G401 (cell line): ENCODE measurements around the gene FREM1. TPM values are rescaled to one million over a fixed set of nuclear protein-coding genes. Genes with fewer than 3 reads are reported as not detected.

ENCODE experiments used
- DNase-seq: peaks from one replicate; pipeline ENCODE4 v3.0.0-alpha.2; 2015; ENCODE audit warnings: low spot score
- in situ Hi-C: cut with HindIII; loops from 2 replicates; pipeline ENCODE4 v1.10.0; 2016; ENCODE audit warnings: low sequenced_read_pairs, mixed read lengths
- total RNA-seq: library from RNA; depleted of rRNA; stranded (reverse); fragments of >200 nt; shearing (Covaris generic); gene quantifications from 2 replicates; pipeline ENCODE4 v1.2.3, GENCODE V29; 2014

Gene FREM1
- total RNA-seq, 1 experiment from 2014 or later = 0.07 TPM

GRCh38 chr9:14883310-14883944, 26.8 kb downstream of the FREM1 start:
- DNase-seq = no peak
- in situ Hi-C loops = no loop called here

GRCh38 chr9:14882090-14882489, 28.1 kb downstream of the FREM1 start:
- no peak for DNase-seq
- in situ Hi-C loops = no loop called here

GRCh38 chr9:14881006-14881405, 29.2 kb downstream of the FREM1 start:
- DNase-seq = peak; percentile 40
- in situ Hi-C loops = no loop called here

GRCh38 chr9:14870090-14870489, 40.1 kb downstream of the FREM1 start:
- in situ Hi-C loops = no loop called here
- DNase-seq = no peak

GRCh38 chr9:14869671-14870070, 40.6 kb downstream of the FREM1 start:
- DNase-seq = no peak
- in situ Hi-C loops = no loop called here

GRCh38 chr9:14868772-14869583, 41.2 kb downstream of the FREM1 start:
- in situ Hi-C loops = no loop called here
- DNase-seq = no peak

- in situ Hi-C loops = no loop called here
- no peak for DNase-seq
Measured at GRCh38 chr9:14868418-14868771, 41.8 kb downstream of the FREM1 start.

GRCh38 chr9:14866200-14866749, 44.0 kb downstream of the FREM1 start:
- DNase-seq = no peak
- in situ Hi-C loops = no loop called here

- in situ Hi-C loops = no loop called here
- no peak for DNase-seq
Measured at GRCh38 chr9:14864309-14864708, 45.9 kb downstream of the FREM1 start.

GRCh38 chr9:14863402-14863801, 46.8 kb downstream of the FREM1 start:
- no peak for DNase-seq
- in situ Hi-C loops = no loop called here

GRCh38 chr9:14857449-14858305, 52.6 kb downstream of the FREM1 start:
- in situ Hi-C loops = no loop called here
- no peak for DNase-seq

GRCh38 chr9:14849851-14850250, 60.4 kb downstream of the FREM1 start:
- in situ Hi-C loops = no loop called here

GRCh38 chr9:14849296-14849695, 60.9 kb downstream of the FREM1 start:
- in situ Hi-C loops = no loop called here
- DNase-seq = no peak

More at GRCh38 chr9:14849851-14850250, 60.4 kb downstream of the FREM1 start:
- no peak for DNase-seq

GRCh38 chr9:14846871-14847311, 63.3 kb downstream of the FREM1 start:
- peak; percentile 44 for DNase-seq
- in situ Hi-C loops = no loop called here

GRCh38 chr9:14843163-14843562, 67.1 kb downstream of the FREM1 start:
- in situ Hi-C loops = no loop called here
- no peak for DNase-seq

- in situ Hi-C loops = no loop called here
- no peak for DNase-seq
Measured at GRCh38 chr9:14842269-14842668, 68.0 kb downstream of the FREM1 start.

- in situ Hi-C loops = no loop called here
- no peak for DNase-seq
Measured at GRCh38 chr9:14838701-14839100, 71.5 kb downstream of the FREM1 start.

GRCh38 chr9:14836885-14837284, 73.3 kb downstream of the FREM1 start:
- DNase-seq = no peak
- in situ Hi-C loops = no loop called here

GRCh38 chr9:14831661-14832060, 78.6 kb downstream of the FREM1 start:
- in situ Hi-C loops = no loop called here
- no peak for DNase-seq

GRCh38 chr9:14831074-14831473, 79.2 kb downstream of the FREM1 start:
- in situ Hi-C loops = no loop called here

More at GRCh38 chr9:14831074-14831473, 79.2 kb downstream of the FREM1 start:
- DNase-seq = no peak
